ENCODE results near the gene SEC63.

- TF ChIP-seq CTCF (conservative IDR thresholded peaks at IDR 0.05), result no peak
- no peak for TF ChIP-seq EZH2 (IDR thresholded peaks at IDR 0.05; ENCODE audit: low read depth)
Measured at GRCh38 chr6:108001696-108002231, 43.8 kb upstream of the SEC63 start.

Measured in PC-9 (cell line).